ENCODE measurements around the gene PIEZO1. TPM values are rescaled to one million over a fixed set of nuclear protein-coding genes. Genes with fewer than 3 reads are reported as not detected.

Gene PIEZO1
- total RNA-seq, 5 donors from 2014 or later (not counting 1 experiment from before 2014, with no cell fraction given): 139 to 274 (median 240) TPM

DNA sequence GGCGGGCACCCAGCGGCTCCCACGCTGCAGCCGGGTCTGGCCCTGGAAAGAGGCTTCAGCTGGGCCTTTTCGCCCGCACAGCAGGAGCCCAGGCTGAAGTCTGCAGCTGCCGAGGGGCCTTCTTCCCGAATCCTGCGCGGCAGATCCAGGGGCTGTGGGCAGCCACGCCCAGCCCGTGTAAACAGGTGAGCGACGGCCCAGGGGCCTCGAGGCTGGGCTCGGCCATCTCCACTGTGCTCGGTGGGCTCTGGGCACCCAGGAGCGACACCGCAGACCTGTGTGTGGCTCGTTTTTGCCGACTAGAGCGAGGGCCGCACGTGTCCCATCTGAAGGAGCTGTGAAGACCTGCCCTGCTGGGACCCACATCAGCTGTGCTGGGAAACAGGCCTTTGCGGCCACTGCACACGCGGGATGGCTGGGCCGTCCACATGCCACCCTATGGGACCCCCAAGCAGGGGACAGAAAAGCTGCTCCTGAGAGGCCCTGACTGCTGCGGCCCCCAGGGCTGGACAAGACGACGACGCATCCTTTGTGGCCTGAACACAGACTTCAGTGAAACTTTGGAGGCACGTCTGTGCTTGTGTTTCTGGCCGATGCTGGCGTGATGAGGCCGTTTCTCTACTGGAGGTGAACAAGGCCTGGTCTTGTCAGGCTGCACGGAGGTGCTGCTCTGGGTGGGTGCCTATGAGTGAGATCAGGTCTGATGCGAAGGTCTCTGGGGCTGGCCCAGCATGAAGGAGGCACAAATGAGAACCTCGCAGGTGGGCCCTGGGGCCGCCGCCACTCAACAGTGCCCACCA, 31.9 kb upstream of the PIEZO1 start:
- H3K9me3 ChIP-seq: no peaks in the 10 kb centered on the region
- H3K9me3 Mint-ChIP-seq: no peaks in the 10 kb centered on the region
- no peak overlapping the region for H3K27ac ChIP-seq (ENCODE audit: low read length)
- ChIA-PET CTCF (interaction anchor here in 1 of 2 donors (0.7 kb wide), 1 partner anchor 80 kb away, joined by 3 read pairs; no protein-coding TSS in a partner anchor), POLR2A (no interaction called here)
- no peak overlapping the region for H3K27ac Mint-ChIP-seq
- H3K4me1 ChIP-seq (ENCODE audit: control insufficient read depth in 1 of 2, extremely low read depth in 1 of 2, insufficient read depth in 2 of 2, low read length in 2 of 2): peaks cover 0 to 16% of the 10 kb centered on the region in 2 experiments
- no peaks in the 10 kb centered on the region for H3K27me3 ChIP-seq (replicated peaks in 1 of 2; ENCODE audit: control insufficient read depth in 2 of 2, extremely low read depth in 1 of 2, insufficient read depth in 2 of 2, low read length in 1 of 2)
- no peaks in the 10 kb centered on the region for H3K27me3 Mint-ChIP-seq
- no peak for ATAC-seq (replicated peaks in 1 of 4)
- no peaks in the 10 kb centered on the region for H3K36me3 Mint-ChIP-seq
- H3K4me3 Mint-ChIP-seq: no peak overlapping the region
- 95% methylated on average over 41 of the region's 41 CpGs for WGBS (ENCODE audit: insufficient coverage)
- DNase-seq: no peak
- no peak overlapping the region for H3K4me3 ChIP-seq (ENCODE audit: control insufficient read depth in 1 of 2, extremely low read depth in 1 of 2, low read length in 1 of 2)
- peaks cover 4 to 15% of the 10 kb centered on the region in 2 donors for H3K36me3 ChIP-seq (ENCODE audit: control insufficient read depth in 2 of 2, extremely low read depth in 1 of 2, insufficient read depth in 1 of 2, low read length in 1 of 2)
- peaks cover 0 to 8% (median 0%) of the 10 kb centered on the region in 3 donors for H3K4me1 Mint-ChIP-seq

DNA sequence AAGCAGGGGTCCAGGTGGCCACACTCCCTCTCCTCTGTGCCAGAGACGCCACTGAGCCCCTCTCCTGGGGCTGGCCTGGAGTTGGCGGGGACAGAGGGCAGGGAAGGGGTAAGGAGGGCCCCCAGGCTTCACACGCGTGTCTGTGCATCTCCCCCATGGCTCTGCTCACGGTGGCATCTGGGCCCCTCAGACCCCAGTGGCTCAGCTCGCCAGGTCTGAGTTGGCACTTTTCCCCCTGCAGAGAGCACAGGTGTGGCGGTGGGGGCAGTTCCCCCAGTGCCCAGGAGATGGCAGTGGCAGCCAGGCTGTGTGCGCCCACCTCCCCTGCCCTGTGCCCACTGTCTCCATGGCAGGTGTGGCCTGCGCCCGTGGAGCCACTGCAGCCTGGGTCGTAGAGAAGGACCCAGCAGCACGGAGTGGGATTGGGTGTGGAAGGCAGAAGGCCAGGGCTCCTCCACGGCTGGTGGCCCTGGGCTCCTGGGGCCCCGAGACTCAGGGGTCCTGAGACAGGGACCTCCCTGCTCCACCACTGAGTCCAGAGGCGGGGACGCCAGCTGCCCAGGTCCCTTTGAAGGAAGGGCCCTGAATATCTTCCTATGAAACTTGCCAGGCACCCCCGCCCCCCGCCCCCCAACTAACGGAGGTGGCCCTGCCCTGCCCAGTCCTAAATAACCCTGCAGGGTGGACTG, 31.0 kb upstream of the PIEZO1 start:
- H3K27me3 ChIP-seq (replicated peaks in 1 of 2; ENCODE audit: control insufficient read depth in 2 of 2, extremely low read depth in 1 of 2, insufficient read depth in 2 of 2, low read length in 1 of 2): no peaks in the 10 kb centered on the region
- H3K36me3 ChIP-seq (ENCODE audit: control insufficient read depth in 2 of 2, extremely low read depth in 1 of 2, insufficient read depth in 1 of 2, low read length in 1 of 2): peaks cover 0 to 6% of the 10 kb centered on the region in 2 donors
- peak in 27 of 35 experiments; percentile 27 to 69 (median 44) for DNase-seq
- H3K9me3 ChIP-seq: no peaks in the 10 kb centered on the region
- Mint-ChIP-seq H3K27ac (no peak overlapping the region), H3K9me3 (no peaks in the 10 kb centered on the region), H3K4me3 (no peak overlapping the region), H3K4me1 (peaks cover 0 to 9% (median under 1%) of the 10 kb centered on the region in 3 donors), H3K36me3 (no peaks in the 10 kb centered on the region), H3K27me3 (no peaks in the 10 kb centered on the region)
- H3K27ac ChIP-seq (ENCODE audit: low read length): no peak overlapping the region
- no peak for ATAC-seq (replicated peaks in 1 of 4)
- H3K4me3 ChIP-seq (ENCODE audit: control insufficient read depth in 1 of 2, extremely low read depth in 1 of 2, low read length in 1 of 2): no peak overlapping the region
- peaks cover 0 to 20% of the 10 kb centered on the region in 2 experiments for H3K4me1 ChIP-seq (ENCODE audit: control insufficient read depth in 1 of 2, extremely low read depth in 1 of 2, insufficient read depth in 2 of 2, low read length in 2 of 2)
- ChIA-PET POLR2A (no interaction called here), CTCF (no interaction called here)
- 45% methylated on average over 12 of the region's 19 CpGs for WGBS (ENCODE audit: insufficient coverage)

DNA sequence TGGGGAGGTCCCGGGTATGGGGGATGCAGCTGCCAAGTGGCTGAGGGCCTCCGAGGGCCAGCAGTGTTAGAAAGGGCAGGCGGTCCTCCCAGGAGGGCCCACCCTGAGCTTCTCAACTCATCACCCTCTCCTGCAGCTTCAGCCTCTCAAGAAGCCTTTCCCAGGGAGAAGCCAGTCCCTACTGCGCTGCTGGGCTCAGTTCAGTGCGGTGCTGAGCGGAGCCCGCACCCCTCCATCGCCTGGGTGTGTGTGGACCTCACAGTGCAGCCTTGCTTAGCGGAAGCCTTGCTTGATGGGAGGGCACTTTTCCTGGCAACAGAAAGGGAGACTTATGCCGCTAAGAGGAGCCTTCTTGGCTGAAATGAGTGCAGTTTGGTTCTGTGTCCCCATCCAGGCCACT, 30.2 kb upstream of the PIEZO1 start:
- H3K27me3 Mint-ChIP-seq: no peaks in the 10 kb centered on the region
- Histone ChIP-seq H3K9me3 (no peaks in the 10 kb centered on the region), H3K27ac (ENCODE audit: low read length) (no peak overlapping the region), H3K27me3 (replicated peaks in 1 of 2; ENCODE audit: control insufficient read depth in 2 of 2, extremely low read depth in 1 of 2, insufficient read depth in 2 of 2, low read length in 1 of 2) (no peaks in the 10 kb centered on the region), H3K36me3 (ENCODE audit: control insufficient read depth in 2 of 2, extremely low read depth in 1 of 2, insufficient read depth in 1 of 2, low read length in 1 of 2) (peaks cover 0 to 3% of the 10 kb centered on the region in 2 donors), H3K4me1 (ENCODE audit: control insufficient read depth in 1 of 2, extremely low read depth in 1 of 2, insufficient read depth in 2 of 2, low read length in 2 of 2) (peaks cover 3 to 29% of the 10 kb centered on the region in 2 experiments), H3K4me3 (ENCODE audit: control insufficient read depth in 1 of 2, extremely low read depth in 1 of 2, low read length in 1 of 2) (no peak overlapping the region)
- H3K4me1 Mint-ChIP-seq: peaks cover 6 to 16% (median 9%) of the 10 kb centered on the region in 3 donors
- no peaks in the 10 kb centered on the region for H3K9me3 Mint-ChIP-seq
- no peak overlapping the region for H3K4me3 Mint-ChIP-seq
- H3K36me3 Mint-ChIP-seq: no peaks in the 10 kb centered on the region
- 95% methylated on average over 9 of the region's 10 CpGs for WGBS (ENCODE audit: insufficient coverage)
- CTCF ChIA-PET: interaction anchor here in 1 of 2 donors (0.6 kb wide), 1 partner anchor 30 kb away, joined by 7 read pairs; no protein-coding TSS in a partner anchor
- no peak overlapping the region for H3K27ac Mint-ChIP-seq
- ATAC-seq (replicated peaks in 1 of 4) (no peak), DNase-seq (no peak)
- POLR2A ChIA-PET: interaction anchor here (0.6 to 0.7 kb wide), 2 partner anchors 377 to 1196 kb away, joined by 5 to 17 read pairs; no protein-coding TSS in a partner anchor

DNA sequence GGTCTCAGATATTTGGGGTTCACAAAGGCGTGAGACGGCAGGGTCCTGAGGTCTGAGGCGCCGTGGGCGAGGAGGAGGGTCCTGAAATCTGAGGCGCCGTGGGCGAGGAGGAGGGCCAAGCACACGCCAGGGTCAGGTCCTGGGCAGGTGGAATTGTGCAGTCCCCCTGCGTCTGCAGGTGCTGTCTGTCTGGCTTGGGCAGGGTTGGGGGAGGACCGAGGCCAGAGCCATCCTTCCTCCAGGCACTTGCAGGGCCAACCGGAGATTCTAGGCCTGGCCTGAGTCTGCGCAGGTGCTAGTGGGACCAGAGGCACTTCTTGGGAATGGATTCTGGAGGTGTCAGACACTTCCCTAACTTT, 29.1 kb upstream of the PIEZO1 start:
- Mint-ChIP-seq H3K4me3 (no peak overlapping the region), H3K4me1 (peaks cover 11 to 23% (median 12%) of the 10 kb centered on the region in 3 donors), H3K27me3 (no peaks in the 10 kb centered on the region), H3K9me3 (no peaks in the 10 kb centered on the region), H3K27ac (no peak overlapping the region), H3K36me3 (no peaks in the 10 kb centered on the region)
- Histone ChIP-seq H3K4me3 (ENCODE audit: control insufficient read depth in 1 of 2, extremely low read depth in 1 of 2, low read length in 1 of 2) (no peak overlapping the region), H3K27ac (ENCODE audit: low read length) (no peak overlapping the region), H3K36me3 (ENCODE audit: control insufficient read depth in 2 of 2, extremely low read depth in 1 of 2, insufficient read depth in 1 of 2, low read length in 1 of 2) (peaks cover 3 to 7% of the 10 kb centered on the region in 2 donors), H3K9me3 (no peaks in the 10 kb centered on the region), H3K4me1 (ENCODE audit: control insufficient read depth in 1 of 2, extremely low read depth in 1 of 2, insufficient read depth in 2 of 2, low read length in 2 of 2) (peaks cover 3 to 35% of the 10 kb centered on the region in 2 experiments), H3K27me3 (replicated peaks in 1 of 2; ENCODE audit: control insufficient read depth in 2 of 2, extremely low read depth in 1 of 2, insufficient read depth in 2 of 2, low read length in 1 of 2) (no peaks in the 10 kb centered on the region)
- no peak for DNase-seq
- WGBS (ENCODE audit: insufficient coverage): 92% methylated on average over 9 of the region's 13 CpGs
- ChIA-PET CTCF (no interaction called here), POLR2A (interaction anchor here in 1 of 2 donors (0.6 kb wide), 1 partner anchor 36 kb away, joined by 3 read pairs; no protein-coding TSS in a partner anchor)
- no peak for ATAC-seq (replicated peaks in 1 of 4)

DNA sequence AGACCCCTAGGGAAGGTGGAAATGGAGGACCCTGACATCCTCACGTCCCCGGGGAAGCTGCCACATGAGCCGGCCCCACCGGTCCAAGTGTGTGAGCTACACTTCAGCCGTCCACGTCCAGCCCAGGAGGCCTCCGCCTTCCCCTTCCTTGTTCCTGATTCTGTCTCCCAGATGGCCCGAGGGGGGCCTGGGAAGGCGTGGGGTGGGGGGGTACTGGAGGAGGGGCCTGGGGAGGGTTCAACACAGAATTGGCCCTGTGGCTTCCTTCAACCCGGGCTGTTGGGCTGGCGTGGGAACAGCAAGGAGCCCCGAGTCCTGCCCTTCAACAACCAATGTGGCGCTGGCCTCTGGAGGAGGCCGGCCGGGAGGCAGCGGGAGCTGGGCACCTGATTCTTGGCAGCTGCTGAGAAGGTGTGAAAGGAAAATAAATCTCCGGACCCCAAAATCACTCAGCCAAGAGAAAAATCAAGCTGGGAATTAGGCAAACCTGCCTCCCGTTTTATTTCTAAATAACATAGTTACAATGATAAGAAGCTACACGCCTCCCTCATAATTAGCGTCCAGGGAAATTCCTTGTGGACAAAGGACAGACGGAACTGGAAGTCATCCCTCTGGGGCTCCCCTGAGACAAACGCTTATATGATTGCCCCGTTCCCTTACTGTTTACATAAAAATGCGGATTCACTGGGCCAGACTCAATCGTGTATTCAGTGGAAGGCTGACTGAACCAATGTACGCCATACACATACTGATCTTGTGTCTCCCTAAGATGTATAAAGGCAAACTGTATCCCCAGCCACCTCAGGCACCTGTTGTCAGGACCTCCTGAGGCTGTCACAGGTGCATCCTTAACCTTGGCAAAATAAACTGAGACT, 28.5 kb upstream of the PIEZO1 start:
- Histone ChIP-seq H3K9me3 (no peaks in the 10 kb centered on the region), H3K27ac (ENCODE audit: low read length) (no peak overlapping the region), H3K36me3 (ENCODE audit: control insufficient read depth in 2 of 2, extremely low read depth in 1 of 2, insufficient read depth in 1 of 2, low read length in 1 of 2) (peaks cover 3 to 10% of the 10 kb centered on the region in 2 donors), H3K4me1 (ENCODE audit: control insufficient read depth in 1 of 2, extremely low read depth in 1 of 2, insufficient read depth in 2 of 2, low read length in 2 of 2) (peaks cover 3 to 35% of the 10 kb centered on the region in 2 experiments), H3K27me3 (replicated peaks in 1 of 2; ENCODE audit: control insufficient read depth in 2 of 2, extremely low read depth in 1 of 2, insufficient read depth in 2 of 2, low read length in 1 of 2) (no peaks in the 10 kb centered on the region), H3K4me3 (ENCODE audit: control insufficient read depth in 1 of 2, extremely low read depth in 1 of 2, low read length in 1 of 2) (no peak overlapping the region)
- Mint-ChIP-seq H3K36me3 (no peaks in the 10 kb centered on the region), H3K27me3 (no peaks in the 10 kb centered on the region), H3K4me3 (peak overlapping the region in 2 of 3 donors; percentile 47 to 92), H3K9me3 (no peaks in the 10 kb centered on the region), H3K4me1 (peaks cover 12 to 25% (median 13%) of the 10 kb centered on the region in 3 donors), H3K27ac (no peak overlapping the region)
- CTCF ChIA-PET: no interaction called here
- WGBS (ENCODE audit: insufficient coverage): 85% methylated on average over 16 of the region's 26 CpGs
- no peak for DNase-seq
- ATAC-seq (replicated peaks in 1 of 4): no peak
- POLR2A ChIA-PET: interaction anchor here in 1 of 2 donors (0.6 kb wide), 2 partner anchors 36 to 330 kb away, joined by 3 to 6 read pairs; no protein-coding TSS in a partner anchor
